ENCODE data around the gene MYOZ2.

MYOZ2 gene

GRCh38 chr4:119197772-119198212, 62.2 kb downstream of the MYOZ2 start:
- no peak for DNase-seq (ENCODE audit: low read depth)

DNA sequence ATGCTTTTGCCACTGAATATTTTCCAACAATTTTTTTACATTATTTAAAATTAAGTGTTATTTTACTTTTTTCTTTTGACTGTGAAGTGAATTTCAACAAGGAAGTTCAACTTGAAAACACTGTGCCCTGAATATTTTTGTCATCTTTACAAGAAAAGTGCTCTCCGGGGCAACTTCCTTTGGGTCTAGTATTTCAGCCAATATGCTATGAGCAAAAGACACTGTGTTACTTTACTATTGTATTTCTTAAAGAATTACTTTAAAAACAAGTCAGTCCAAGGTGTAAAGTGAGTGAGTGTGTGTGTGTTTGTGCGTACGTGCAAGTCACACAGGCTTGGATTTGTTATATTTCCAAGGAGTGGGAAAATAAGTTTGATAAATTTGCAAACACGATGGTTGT, 69.3 kb downstream of the MYOZ2 start:
- DNase-seq (ENCODE audit: low read depth), result no peak

GRCh38 chr4:119205690-119206089, 70.1 kb downstream of the MYOZ2 start:
- no peak for DNase-seq (ENCODE audit: low read depth)

DNA sequence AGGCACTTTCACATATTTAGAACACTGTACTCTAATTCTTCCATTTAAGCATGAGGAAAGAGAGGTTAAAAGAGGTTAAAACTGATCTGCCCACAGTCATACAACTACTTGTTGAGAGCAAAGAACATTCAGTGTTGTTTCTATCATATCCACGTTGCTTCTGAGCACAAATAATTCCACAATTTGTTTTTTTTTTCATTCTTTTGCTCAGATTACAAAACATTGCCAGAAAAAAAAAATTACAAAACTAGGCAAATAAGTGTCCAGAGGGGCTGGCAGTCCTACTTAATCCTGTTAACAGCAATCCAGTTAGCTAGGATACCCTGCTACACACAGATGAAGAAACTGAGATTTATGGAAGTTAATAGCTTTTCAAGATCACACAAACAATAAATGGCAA, 70.5 kb downstream of the MYOZ2 start:
- DNase-seq (ENCODE audit: low read depth), result no peak

DNA sequence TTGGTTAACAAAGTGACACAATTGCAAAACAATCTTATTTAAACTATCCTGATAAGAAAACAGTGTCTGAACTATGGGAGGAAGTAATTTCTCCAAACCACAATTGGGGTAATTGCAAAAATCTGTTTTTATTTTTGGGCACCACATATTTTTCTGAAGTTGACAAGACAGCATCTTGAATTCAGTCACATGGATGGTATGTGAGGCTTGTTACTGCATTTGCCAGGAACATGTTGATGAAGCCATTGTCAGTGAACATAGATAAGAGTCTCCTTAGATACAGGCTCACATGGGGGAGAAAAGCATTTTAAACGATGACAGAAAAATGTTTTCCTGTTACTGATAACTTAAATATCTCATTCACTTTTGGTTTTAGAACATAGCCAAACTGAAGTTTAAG, 71.4 kb downstream of the MYOZ2 start:
- DNase-seq (ENCODE audit: low read depth), result no peak

- no peak for DNase-seq (ENCODE audit: low read depth)
Observed at GRCh38 chr4:119209077-119209476, 73.4 kb downstream of the MYOZ2 start.

DNA sequence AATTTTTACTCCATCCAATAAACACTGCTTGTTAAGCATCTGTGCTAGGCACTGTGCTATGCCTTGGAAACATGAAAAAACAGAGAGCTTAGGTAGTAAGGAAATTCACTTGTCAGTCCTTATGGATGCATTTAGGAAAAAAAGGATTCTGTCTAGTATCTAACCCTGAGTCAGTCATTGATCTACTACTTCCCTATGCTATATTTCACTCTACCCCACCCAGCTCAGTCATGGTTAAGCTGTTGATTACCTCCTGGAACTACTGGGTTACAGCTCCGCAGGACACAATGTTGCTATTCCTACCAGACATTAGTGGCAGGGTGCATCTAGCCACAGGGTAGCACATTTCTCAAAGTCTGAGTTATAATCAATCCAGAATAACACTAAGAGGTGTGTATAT, 74.0 kb downstream of the MYOZ2 start:
- no peak for DNase-seq (ENCODE audit: low read depth)

GRCh38 chr4:119210775-119211174, 75.1 kb downstream of the MYOZ2 start:
- no peak for DNase-seq (ENCODE audit: low read depth)

GRCh38 chr4:119211867-119212233, 76.2 kb downstream of the MYOZ2 start:
- no peak for DNase-seq (ENCODE audit: low read depth)

GRCh38 chr4:119212234-119212963, 76.8 kb downstream of the MYOZ2 start, which contains the start of gene USP53:
Gene USP53, plus strand, starts transcription at chr4:119212713. Its CDS starts 27,047 bp downstream, at chr4:119239760.
- peak; percentile 96 for DNase-seq (ENCODE audit: low read depth)

GRCh38 chr4:119212964-119213606, 77.5 kb downstream of the MYOZ2 start:
- peak; percentile 41 for DNase-seq (ENCODE audit: low read depth)

DNA sequence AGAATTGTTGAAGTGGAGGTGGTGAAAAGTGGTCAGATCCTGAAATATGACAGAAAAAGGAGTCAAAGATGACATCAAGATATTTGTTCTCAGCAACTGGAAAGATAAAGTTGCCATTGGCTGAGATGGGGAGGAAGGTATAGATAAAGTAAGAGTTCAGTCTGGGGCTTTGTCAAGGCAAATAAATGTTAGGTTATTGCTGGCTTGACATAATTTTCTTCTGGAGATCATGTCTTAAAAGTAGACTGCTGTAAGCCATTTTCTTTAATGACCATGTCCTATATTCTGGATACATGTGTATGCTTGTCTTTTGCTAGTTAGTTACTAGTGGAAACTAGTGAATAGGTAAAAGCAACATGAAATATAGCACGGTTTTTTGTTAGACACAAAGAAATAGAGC, 82.5 kb downstream of the MYOZ2 start:
- DNase-seq (ENCODE audit: low read depth), result no peak

DNA sequence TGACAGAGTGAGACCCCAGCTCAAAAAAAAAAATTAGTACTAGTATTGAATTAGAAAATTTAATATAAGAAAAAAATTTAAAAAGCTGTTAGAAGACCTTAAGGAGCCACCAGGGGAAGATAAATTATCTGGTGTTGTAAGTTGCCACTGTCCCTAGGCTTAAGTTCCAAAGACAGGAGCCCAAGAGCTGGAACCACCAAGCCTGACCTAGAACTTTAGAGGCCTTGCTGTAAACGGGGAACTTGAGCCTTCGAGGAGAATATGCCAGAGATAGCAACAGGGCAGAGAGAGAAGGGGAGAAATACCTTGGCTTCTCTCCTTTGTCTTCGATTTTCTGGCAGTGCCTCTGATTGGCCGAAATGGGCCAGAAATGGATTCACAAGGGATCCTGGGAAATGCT, 85.8 kb downstream of the MYOZ2 start:
- DNase-seq (ENCODE audit: low read depth), result no peak

- no peak for DNase-seq (ENCODE audit: low read depth)
Observed at GRCh38 chr4:119227690-119228089, 92.1 kb downstream of the MYOZ2 start.

- DNase-seq (ENCODE audit: low read depth), result no peak
Observed at GRCh38 chr4:119228406-119228805, 92.8 kb downstream of the MYOZ2 start.

- DNase-seq (ENCODE audit: low read depth), result no peak
Observed at GRCh38 chr4:119229908-119230687, 94.5 kb downstream of the MYOZ2 start.

DNA sequence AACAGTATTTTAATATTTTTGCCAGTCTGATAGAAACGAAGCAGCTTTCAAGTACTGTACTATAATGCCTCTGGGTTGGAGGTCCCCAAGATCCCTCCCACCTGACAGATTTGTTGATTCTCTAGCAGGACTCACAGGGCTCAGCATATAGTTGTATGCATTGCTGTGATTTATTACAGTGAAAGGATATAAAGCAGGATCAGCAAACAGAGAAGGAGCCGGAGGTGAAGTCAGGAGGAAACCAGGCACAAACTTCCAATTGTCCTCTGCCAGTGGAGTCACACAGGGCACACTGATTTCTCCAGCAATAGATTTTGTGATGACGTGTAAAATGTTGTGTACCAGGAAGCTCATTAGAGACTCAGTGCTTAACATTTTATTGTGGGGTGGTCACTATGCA, 95.9 kb downstream of the MYOZ2 start:
- DNase-seq (ENCODE audit: low read depth), result no peak

GRCh38 chr4:119232286-119232685, 96.7 kb downstream of the MYOZ2 start:
- no peak for DNase-seq (ENCODE audit: low read depth)

DNA sequence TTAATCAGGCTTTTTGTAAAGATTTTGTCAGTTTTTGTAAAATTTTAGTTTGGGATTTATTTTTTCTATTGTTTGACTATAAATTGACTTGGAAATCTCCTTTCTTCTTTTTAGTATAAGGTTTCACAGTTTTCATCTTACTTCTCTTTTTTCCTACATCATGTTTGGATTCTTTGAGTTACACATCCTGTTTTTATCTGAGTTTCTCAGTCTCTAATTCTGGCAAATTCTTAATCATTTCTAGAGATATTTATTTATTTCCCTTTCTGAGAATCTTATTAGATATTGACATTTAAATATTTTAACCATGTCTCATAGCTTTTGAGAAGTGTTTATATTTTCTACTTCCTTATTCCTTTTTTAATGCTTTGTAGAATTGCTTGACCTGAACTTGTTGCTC, 97.6 kb downstream of the MYOZ2 start:
- DNase-seq (ENCODE audit: low read depth), result no peak

GRCh38 chr4:119233750-119234149, 98.1 kb downstream of the MYOZ2 start:
- DNase-seq (ENCODE audit: low read depth), result no peak

DNA sequence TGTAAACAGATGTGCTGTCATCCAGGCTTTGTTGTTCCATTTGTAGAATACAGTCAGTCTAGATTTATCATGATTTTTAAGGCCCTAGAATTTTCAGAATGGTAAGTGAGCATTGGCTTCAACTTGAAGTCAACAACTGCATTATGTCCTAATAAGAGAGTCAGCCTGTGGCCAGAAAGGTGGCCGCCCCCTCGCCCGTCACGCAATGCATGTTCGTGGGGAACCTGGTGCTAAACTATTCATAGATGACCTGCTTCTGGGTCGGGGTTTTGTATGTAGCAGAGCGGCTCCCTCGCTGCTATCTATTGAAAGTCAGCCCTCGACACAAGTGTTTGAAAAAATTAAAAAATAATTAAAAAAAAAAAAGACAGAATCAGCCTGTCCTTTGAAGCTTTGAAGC, 101.6 kb downstream of the MYOZ2 start:
- no peak for DNase-seq (ENCODE audit: low read depth)

Data from activated T-helper 1 cell treated with Interleukin-2 at 50 U/mL for 16 hours (primary cell).